DLD1 (cell line): ENCODE measurements around the gene UBE2K.
"Not testable (repeated sequence)": the region's sequence is repeated elsewhere in the genome, so short reads cannot be mapped to it uniquely, and the experiment has no call there.

Experiments
- in situ Hi-C: cut with HindIII; loops from 2 replicates; pipeline ENCODE4 v1.10.0; 2017; ENCODE audit warnings: low sequenced_read_pairs

The UBE2K gene

GRCh38 chr4:39792128-39792527 lies 94.2 kb downstream of the UBE2K start:
- in situ Hi-C loops: no loop called here

DNA sequence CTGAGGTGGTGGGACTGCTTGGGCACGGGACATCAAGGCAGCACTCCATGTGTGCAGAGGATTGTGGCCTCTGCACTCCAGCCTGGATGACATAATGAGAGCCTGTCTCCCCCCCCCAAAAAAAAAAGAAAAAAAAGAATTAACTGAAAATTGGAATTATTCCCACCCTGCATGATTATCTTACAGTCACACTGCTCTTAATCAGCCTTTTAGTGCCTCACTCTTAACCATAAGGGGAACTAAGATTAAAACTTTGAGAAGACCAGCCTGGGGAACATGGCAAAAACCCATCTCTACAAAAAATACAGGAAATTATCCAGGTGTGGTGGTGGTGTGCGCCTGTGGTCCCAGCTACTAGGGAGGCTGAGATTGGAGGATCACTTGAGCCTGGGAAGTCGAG lies 94.6 kb downstream of the UBE2K start:
- in situ Hi-C loops: no loop called here

DNA sequence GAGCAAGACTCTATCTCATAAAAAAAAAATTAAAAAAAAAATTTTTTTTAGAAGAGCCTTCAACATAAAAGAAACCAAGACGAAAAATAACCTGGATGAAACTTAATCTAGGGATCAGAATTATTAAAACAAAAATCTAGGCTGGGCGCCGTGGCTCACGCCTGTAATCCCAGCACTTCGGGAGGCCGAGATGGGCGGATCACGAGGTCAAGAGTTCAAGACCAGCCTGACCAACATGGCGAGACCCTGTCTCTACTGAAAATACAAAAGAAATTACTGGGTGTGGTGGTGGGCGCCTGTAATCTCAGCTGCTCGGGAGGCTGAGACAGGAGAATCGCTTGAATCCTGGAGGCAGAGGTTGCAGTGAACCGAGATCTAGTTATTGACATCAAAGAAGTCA lies 95.0 kb downstream of the UBE2K start:
- in situ Hi-C loops: not testable (repeated sequence)

GRCh38 chr4:39802005-39802404 lies 104.1 kb downstream of the UBE2K start:
- in situ Hi-C loops: no loop called here

- in situ Hi-C loops: no loop called here
These were observed 110.4 kb downstream of the UBE2K start for GRCh38 chr4:39808231-39808749.

- in situ Hi-C loops: no loop called here
These were observed 114.6 kb downstream of the UBE2K start for GRCh38 chr4:39812500-39812899.

- in situ Hi-C loops: not testable (repeated sequence)
These were observed 115.1 kb downstream of the UBE2K start for GRCh38 chr4:39813033-39813432.

GRCh38 chr4:39813761-39814160 lies 115.8 kb downstream of the UBE2K start:
- in situ Hi-C loops: not testable (repeated sequence)

GRCh38 chr4:39814403-39815185 lies 116.7 kb downstream of the UBE2K start:
- in situ Hi-C loops: no loop called here

DNA sequence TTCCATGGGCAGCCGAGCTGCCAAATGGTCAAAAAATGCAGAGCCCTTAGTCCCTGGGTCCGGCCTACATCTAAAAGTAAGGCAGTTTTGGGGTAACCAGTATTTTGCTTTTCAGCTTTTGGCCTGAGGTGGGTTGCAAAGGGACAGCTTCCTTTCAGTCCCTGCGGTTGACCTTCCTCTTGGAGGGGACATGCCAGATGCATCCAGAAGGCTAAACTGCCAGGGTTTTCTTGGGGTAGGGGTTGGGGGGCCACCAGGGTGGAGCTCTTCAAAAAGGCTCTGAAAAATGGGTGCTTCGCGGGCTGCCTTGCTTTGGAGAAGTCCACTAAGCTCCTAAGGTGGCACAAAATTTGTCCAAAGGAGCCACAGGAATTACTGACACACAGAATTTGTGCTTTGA lies 120.7 kb downstream of the UBE2K start:
- in situ Hi-C loops: no loop called here

DNA sequence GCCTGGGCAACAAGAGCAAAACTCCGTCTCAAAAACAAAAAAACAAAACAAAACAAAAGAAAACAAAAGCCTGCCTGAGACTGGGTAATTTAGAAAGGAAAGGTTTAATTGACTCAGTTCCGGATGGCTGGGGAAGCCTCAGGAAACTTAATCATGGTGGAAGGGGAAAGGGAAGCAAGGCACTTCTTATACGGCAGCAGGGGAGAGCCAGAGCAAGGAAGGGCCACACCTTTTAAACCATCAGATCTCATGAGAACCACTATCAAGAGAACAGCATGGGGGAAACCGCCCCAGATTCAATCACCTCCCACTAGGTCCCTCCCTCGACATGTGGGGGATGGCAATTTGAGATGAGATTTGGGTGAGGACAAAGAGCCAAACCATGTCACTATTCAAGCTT lies 122.2 kb downstream of the UBE2K start:
- in situ Hi-C loops: loop anchor here (10.0 kb wide), 1 partner anchor 85 kb away; no protein-coding TSS in a partner anchor

DNA sequence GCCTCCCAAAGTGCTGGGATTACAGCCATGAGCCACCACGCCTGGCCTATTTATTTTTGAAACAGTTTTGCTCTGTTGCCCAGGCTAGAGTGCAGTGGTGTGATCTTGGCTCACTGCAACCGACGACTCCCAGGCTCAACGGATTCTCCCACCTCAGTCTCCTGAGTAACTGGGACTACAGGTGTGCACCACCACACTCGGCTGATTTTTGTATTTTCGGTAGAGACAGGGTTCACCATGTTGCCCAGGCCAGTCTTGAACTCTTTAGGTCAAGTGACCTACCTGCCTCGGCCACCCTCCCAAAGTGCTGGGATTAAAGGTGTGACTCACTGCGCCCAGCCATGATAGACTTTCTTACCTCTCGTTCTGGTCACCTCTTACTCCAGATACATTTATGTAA lies 124.0 kb downstream of the UBE2K start:
- in situ Hi-C loops: loop anchor here (10.0 kb wide), 1 partner anchor 87 kb away; no protein-coding TSS in a partner anchor

DNA sequence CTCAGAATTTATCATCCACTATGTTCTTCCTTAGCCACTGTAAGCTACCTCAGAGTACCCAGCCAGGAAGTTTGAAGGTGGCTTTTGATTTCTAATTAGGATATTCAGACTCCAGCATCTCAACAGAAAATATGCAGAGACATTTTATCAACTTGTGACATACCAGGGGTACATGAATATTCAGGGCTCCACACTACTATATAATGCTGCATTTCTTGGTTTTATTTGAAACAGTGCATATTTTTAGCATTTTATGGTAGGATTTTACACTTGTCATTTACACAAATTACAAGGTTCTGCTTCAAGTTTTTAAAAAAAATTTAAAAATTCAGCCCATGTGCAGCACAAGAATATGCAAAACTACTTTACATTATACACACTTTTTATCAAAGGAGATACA lies 124.7 kb downstream of the UBE2K start:
- in situ Hi-C loops: loop anchor here (10.0 kb wide), 1 partner anchor 88 kb away; no protein-coding TSS in a partner anchor

DNA sequence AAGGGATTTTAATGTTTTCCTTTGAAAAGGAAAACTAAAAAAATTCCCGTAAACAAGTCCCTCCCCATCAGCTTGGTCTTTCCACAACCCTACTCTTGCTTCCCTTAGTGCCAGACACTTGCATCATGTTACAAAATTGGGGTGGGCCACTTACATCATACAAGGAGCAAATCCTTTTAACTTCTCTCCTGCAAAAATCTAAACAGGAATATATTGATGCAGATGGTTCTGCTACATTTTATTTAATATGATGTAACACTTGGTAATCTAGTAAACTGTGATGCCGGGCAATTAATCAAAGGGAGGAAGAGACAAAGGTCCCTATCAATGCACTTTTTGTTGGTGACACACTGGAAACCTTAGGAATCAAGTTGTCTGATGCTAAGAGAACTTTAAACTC lies 125.3 kb downstream of the UBE2K start:
- in situ Hi-C loops: loop anchor here (10.0 kb wide), 1 partner anchor 88 kb away; no protein-coding TSS in a partner anchor

- in situ Hi-C loops: loop anchor here (10.0 kb wide), 1 partner anchor 90 kb away; no protein-coding TSS in a partner anchor
These were observed 127.2 kb downstream of the UBE2K start for GRCh38 chr4:39825090-39825489.

DNA sequence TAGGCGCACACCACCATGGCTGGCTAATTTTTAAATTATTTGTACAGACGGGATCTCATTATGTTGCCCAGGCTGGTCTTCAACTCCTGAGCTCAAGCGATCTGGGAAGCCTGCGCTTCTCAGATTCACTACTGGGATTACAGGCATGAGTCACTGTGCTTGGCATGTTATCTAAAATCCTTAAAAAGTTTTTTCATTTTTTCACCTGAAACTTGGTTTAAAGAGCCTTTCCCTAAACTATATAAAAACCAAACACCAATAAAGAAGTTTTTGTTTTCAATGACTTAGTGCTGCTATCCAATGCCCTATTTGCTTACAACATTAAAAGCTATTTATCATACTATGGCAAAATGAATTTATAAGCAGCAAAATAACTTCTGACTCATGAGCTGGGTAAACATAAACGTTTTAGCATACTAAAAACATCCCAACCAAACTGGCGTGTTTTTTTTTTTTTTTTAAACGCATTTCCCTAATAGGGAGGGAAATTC lies 127.8 kb downstream of the UBE2K start:
- in situ Hi-C loops: loop anchor here (10.0 kb wide), 1 partner anchor 91 kb away; no protein-coding TSS in a partner anchor
